H1 (cell line): Measurements from ENCODE around the gene LEFTY1. TPM values are rescaled to one million over a fixed set of nuclear protein-coding genes. Genes with fewer than 3 reads are reported as not detected.

Source experiments
- CTCF ChIA-PET: fragments of 300-600 bp; sonication (Branson Sonifier 250); formaldehyde crosslinking; loops from one replicate; lab custom pipeline; 2021; ENCODE audit not compliant: partially characterized antibody; lab: Charles Lee
- POLR2A ChIA-PET: fragments of 300-600 bp; sonication (Branson Sonifier 250); formaldehyde crosslinking; loops from one replicate; lab custom pipeline; 2021; ENCODE audit warnings: inconsistent platforms; ENCODE audit not compliant: partially characterized antibody; lab: Charles Lee
- DNase-seq, 2 experiments: peaks; one replicate each; pipeline versions ENCODE4 v3.0.0 to v3.0.0-alpha.2; 2010 to 2022; ENCODE audit warnings: low spot score in 2 of 2, low read depth in 1 of 2, mixed read lengths in 1 of 2
- FAIRE-seq: peaks from 2 replicates; lab custom pipeline; 2011; peaks lifted over from hg19 to GRCh38; lab: Jason Lieb, UNC
- H2AFZ ChIP-seq: 2 replicates; pipeline ENCODE4 v1.8.1; 2012; ENCODE audit warnings: low read length, inconsistent platforms
- H2AK5ac ChIP-seq: 2 replicates; pipeline ENCODE4 v1.6.1; 2013; ENCODE audit warnings: low read depth, low read length
- H2BK120ac ChIP-seq: replicated peaks from 2 replicates; pipeline ENCODE3; 2013; ENCODE audit warnings: low read depth, low read length, inconsistent platforms
- H2BK12ac ChIP-seq: 2 replicates; pipeline ENCODE4 v1.6.1; 2013; ENCODE audit warnings: low read depth, low read length
- H2BK15ac ChIP-seq: 2 replicates; pipeline ENCODE4 v1.6.1; 2013; ENCODE audit warnings: low read length
- H2BK20ac ChIP-seq: 2 replicates; pipeline ENCODE4 v1.6.1; 2013; ENCODE audit warnings: low read length
- H2BK5ac ChIP-seq: 2 replicates; pipeline ENCODE4 v1.6.1; 2013; ENCODE audit warnings: low read depth, low read length
- H3K14ac ChIP-seq: 2 replicates; pipeline ENCODE4 v1.6.1; 2013; ENCODE audit warnings: inconsistent platforms; ENCODE audit not compliant: insufficient read length
- H3K18ac ChIP-seq: 2 replicates; pipeline ENCODE4 v1.6.1; 2013; ENCODE audit warnings: low read length; ENCODE audit errors: extremely low read depth
- H3K23ac ChIP-seq: 2 replicates; pipeline ENCODE4 v1.6.1; 2013; ENCODE audit warnings: inconsistent platforms; ENCODE audit not compliant: insufficient read length
- H3K23me2 ChIP-seq: 2 replicates; pipeline ENCODE4 v1.6.1; 2013; ENCODE audit warnings: low read depth, low read length
- H3K27ac ChIP-seq: 2 replicates; pipeline ENCODE4 v1.6.1; 2011; ENCODE audit warnings: low read depth, low read length, inconsistent platforms
- H3K27me3 ChIP-seq, 4 experiments: replicated peaks in 1 of 4; 1 replicate in 1 of 4; 2 replicates in 3 of 4; pipeline versions ENCODE4 v1.6.1 to v1.8.1; 2011 to 2013; ENCODE audit warnings: low read length in 3 of 4, mild to moderate bottlenecking in 3 of 4, inconsistent platforms in 2 of 4, mixed read lengths in 2 of 4, moderate library complexity in 1 of 4; ENCODE audit not compliant: control insufficient read depth in 3 of 4, insufficient read depth in 3 of 4; ENCODE audit errors: extremely low read depth in 1 of 4
- H3K36me3 ChIP-seq, 4 experiments: 2 replicates each; pipeline versions ENCODE4 v1.6.1 to v1.8.1; 2011 to 2013; ENCODE audit warnings: mild to moderate bottlenecking in 4 of 4, low read length in 3 of 4, moderate library complexity in 2 of 4, control low read depth in 1 of 4, inconsistent platforms in 1 of 4; ENCODE audit not compliant: insufficient read depth in 4 of 4, control insufficient read depth in 2 of 4
- H3K4ac ChIP-seq: replicated peaks from 2 replicates; pipeline ENCODE3; 2013; ENCODE audit warnings: low read length, low read depth, mixed read lengths, inconsistent platforms; ENCODE audit not compliant: insufficient read length
- H3K4me1 ChIP-seq, 4 experiments: replicated peaks in 1 of 4; 1 replicate in 1 of 4; 2 replicates in 3 of 4; pipeline versions ENCODE4 v1.6.1 to v1.8.1; 2011 to 2013; ENCODE audit warnings: low read length in 3 of 4, inconsistent platforms in 2 of 4, mixed read lengths in 1 of 4; ENCODE audit not compliant: insufficient read depth in 4 of 4, control insufficient read depth in 3 of 4
- H3K4me2 ChIP-seq, 2 experiments: 2 replicates each; pipeline versions ENCODE4 v1.6.1 to v1.8.1; 2011 to 2013; ENCODE audit warnings: low read depth in 2 of 2, low read length in 2 of 2, control low read depth in 1 of 2, inconsistent platforms in 1 of 2, mild to moderate bottlenecking in 1 of 2; ENCODE audit not compliant: insufficient read depth in 1 of 2
- H3K4me3 ChIP-seq, 4 experiments: fragments of 200-600, 300-600 bp in 1 of 4; sonication (generic), shearing (Covaris generic), sonication (Bioruptor Twin) in 1 of 4; 2 replicates each; pipeline versions ENCODE4 v1.5.1 to v1.8.1; 2011 to 2016; ENCODE audit warnings: low read length in 4 of 4, low read depth in 3 of 4, control low read depth in 2 of 4, inconsistent platforms in 2 of 4, mild to moderate bottlenecking in 2 of 4, mixed read lengths in 1 of 4, moderate library complexity in 1 of 4; ENCODE audit not compliant: insufficient read depth in 2 of 4; ENCODE audit errors: extremely low read depth in 1 of 4
- H3K56ac ChIP-seq: replicated peaks from 2 replicates; pipeline ENCODE3; 2013; ENCODE audit warnings: low read depth, mild to moderate bottlenecking, mixed read lengths, low read length, inconsistent platforms; ENCODE audit not compliant: insufficient read length
- H3K79me1 ChIP-seq: 2 replicates; pipeline ENCODE4 v1.6.1; 2013; ENCODE audit warnings: low read depth, low read length, control low read depth
- H3K79me2 ChIP-seq, 2 experiments: 2 replicates each; pipeline versions ENCODE4 v1.6.1 to v1.8.1; 2012 to 2013; ENCODE audit warnings: low read length in 2 of 2, mild to moderate bottlenecking in 2 of 2, inconsistent platforms in 1 of 2; ENCODE audit not compliant: insufficient read depth in 2 of 2, control insufficient read depth in 1 of 2
- H3K9ac ChIP-seq, 4 experiments: replicated peaks in 1 of 4; 1 replicate in 1 of 4; 2 replicates in 3 of 4; pipeline versions ENCODE4 v1.6.1 to v1.8.1; 2011 to 2013; ENCODE audit warnings: low read depth in 3 of 4, low read length in 3 of 4, control low read depth in 2 of 4, mild to moderate bottlenecking in 2 of 4, moderate library complexity in 2 of 4, inconsistent platforms in 1 of 4; ENCODE audit errors: extremely low read depth in 1 of 4
- H3K9me3 ChIP-seq, 2 experiments: 2 replicates each; pipeline versions ENCODE4 v1.6.1 to v1.8.1; 2012 to 2013; ENCODE audit warnings: mild to moderate bottlenecking in 2 of 2, moderate library complexity in 2 of 2, control low read depth in 1 of 2, inconsistent platforms in 1 of 2, low read depth in 1 of 2, low read length in 1 of 2, mixed read lengths in 1 of 2; ENCODE audit not compliant: insufficient read depth in 2 of 2
- H4K20me1 ChIP-seq, 2 experiments: replicated peaks in 1 of 2; 2 replicates each; pipeline versions ENCODE3 to v1.8.1; 2011 to 2013; ENCODE audit warnings: inconsistent platforms in 2 of 2, low read length in 2 of 2, mild to moderate bottlenecking in 1 of 2; ENCODE audit not compliant: insufficient read depth in 2 of 2, control insufficient read depth in 1 of 2
- H4K5ac ChIP-seq: 2 replicates; pipeline ENCODE4 v1.6.1; 2013; ENCODE audit warnings: low read length, low read depth, mixed read lengths, inconsistent platforms; ENCODE audit not compliant: insufficient read length
- H4K8ac ChIP-seq: 2 replicates; pipeline ENCODE4 v1.8.0; 2013; ENCODE audit warnings: mild to moderate bottlenecking, moderate library complexity, low read length, inconsistent platforms; ENCODE audit not compliant: insufficient read depth; ENCODE audit errors: extremely low read depth
- H4K91ac ChIP-seq: replicated peaks from 2 replicates; pipeline ENCODE3; 2013; ENCODE audit warnings: low read length, mixed read lengths, inconsistent platforms; ENCODE audit not compliant: insufficient read length
- BACH1 ChIP-seq: IDR thresholded peaks from 2 replicates; pipeline ENCODE4 v1.6.1; 2012; ENCODE audit warnings: low read length, improper control_type of control experiment
- E2F6 ChIP-seq: IDR thresholded peaks from 2 replicates; pipeline ENCODE4 v1.6.1; 2012; ENCODE audit warnings: inconsistent platforms
- HDAC6 ChIP-seq: IDR thresholded peaks from one replicate; pipeline ENCODE4 v1.7.1; 2012; ENCODE audit warnings: low read depth, mild to moderate bottlenecking, inconsistent platforms, low read length, moderate library complexity
- POU5F1 ChIP-seq: IDR thresholded peaks from 2 replicates; pipeline ENCODE4 v1.6.1; 2011; ENCODE audit warnings: low read depth, mild to moderate bottlenecking, low read length, moderate library complexity
- SIX5 ChIP-seq: IDR thresholded peaks from 2 replicates; pipeline ENCODE4 v1.6.1; 2011; ENCODE audit warnings: mild to moderate bottlenecking, low read depth, low read length
- TAF1 ChIP-seq: IDR thresholded peaks from 2 replicates; pipeline ENCODE4 v1.6.1; 2011; ENCODE audit warnings: mild to moderate bottlenecking, low read depth, low read length
- WGBS, 2 experiments: shearing (Covaris generic) in 1 of 2; methylation state at CpG; one replicate each; pipeline versions ENCODE4 v1.1.6 to v1.1.7; 2013 to 2015; ENCODE audit warnings: low lambda C conversion rate in 2 of 2, mixed read lengths in 2 of 2, inconsistent platforms in 1 of 2, low coverage in 1 of 2, missing lambda C conversion rate in 1 of 2; ENCODE audit not compliant: insufficient replicate concordance in 2 of 2, insufficient coverage in 1 of 2, insufficient read length in 1 of 2; ENCODE audit errors: extremely low coverage in 1 of 2, missing lambda C conversion rate in 1 of 2; 5-methylcytosine and 5-hydroxymethylcytosine counted together
- polyA plus RNA-seq, 7 experiments: library from polyadenylated mRNA; depleted of rRNA in 3 of 7; stranded (reverse) in 5 of 7; unstranded in 2 of 7; fragments of >200 nt in 5 of 7; fragments of 200-250 nt in 2 of 7; gene quantifications; 1 replicate in 5 of 7; 2 replicates in 1 of 7; 4 replicates in 1 of 7; pipeline versions ENCODE4 v1.2.1 to v1.2.3, GENCODE V29; 2011 to 2013; ENCODE audit warnings: missing spikeins in 2 of 7, mixed read lengths in 2 of 7
- total RNA-seq: library from RNA; stranded (reverse); fragmentation: NEBNext Ultra II Directional; extraction: Animal tissue kit (Norgen Biotek cat#: 25700); gene quantifications from 2 replicates; pipeline ENCODE4 v1.2.1, GENCODE V29; 2021

LEFTY1 gene
- total and polyA plus RNA-seq, 2 of the 8 experiments (the other 6 are each of a cell fraction or from before 2014, with no cell fraction given) = 4.5 to 11.7 TPM

- Histone ChIP-seq H4K91ac (no peak overlapping the region), H4K20me1 (peaks cover 0 to 3% of the 10 kb centered on the region in 2 experiments), H3K4ac (no peak overlapping the region), H3K79me2 (no peaks in the 10 kb centered on the region), H3K27me3 (no peaks in the 10 kb centered on the region), H3K36me3 (peaks cover 0 to 23% (median 3%) of the 10 kb centered on the region in 4 experiments; a peak in 2 of 8 replicates), H3K9ac (no peak overlapping the region), H2BK120ac (no peak overlapping the region), H3K27ac (no peak overlapping the region), H3K56ac (no peak overlapping the region), H2AK5ac (no peak overlapping the region), H2BK20ac (no peak overlapping the region), H3K23ac (no peak overlapping the region), H4K5ac (no peak overlapping the region), H3K18ac (no peak overlapping the region), H3K23me2 (no peaks in the 10 kb centered on the region; the same call in 1 of the 2 replicates), H4K8ac (no peak overlapping the region), H3K14ac (no peak overlapping the region), H3K79me1 (0 out of 2 replicates have a peak, but pooled peaks cover 2% of the 10 kb centered on the region), H3K9me3 (no peaks in the 10 kb centered on the region), H3K4me3 (no peak overlapping the region), H2BK15ac (no peak overlapping the region), H2BK12ac (no peak overlapping the region), H2AFZ (no peak overlapping the region), H3K4me2 (no peak overlapping the region), H3K4me1 (peaks cover 0 to 4% (median 3%) of the 10 kb centered on the region in 4 experiments; a peak in 3 of 7 replicates), H2BK5ac (no peak overlapping the region)
- POLR2A ChIA-PET = interaction anchor here (0.7 to 3.5 kb wide), 11 partner anchors 8 to 285 kb away, joined by 3 to 12 read pairs (median 3); partner anchors contain the start of gene TMEM63A
- no peak for FAIRE-seq
- WGBS, 2 experiments = 94% methylated on average over 4 of the region's 4 CpGs; no CpG with 5 or more reads in 1 of the 2 experiments
- CTCF ChIA-PET = interaction anchor here (0.8 to 3.4 kb wide), 7 partner anchors 14 to 365 kb away, joined by 3 to 11 read pairs (median 4); no protein-coding TSS in a partner anchor
- no peak for DNase-seq
- TF ChIP-seq HDAC6 = no peak
- no peak for TF ChIP-seq BACH1
- no peak for TF ChIP-seq TAF1
- TF ChIP-seq SIX5 = no peak
- TF ChIP-seq POU5F1 = no peak
- no peak for TF ChIP-seq E2F6
Observed at GRCh38 chr1:225840713-225841112, 48.2 kb downstream of the LEFTY1 start.
